C1 segment of cervical spinal cord (tissue), 14 donors: ENCODE results near the gene DPH6.
"Not testable (repeated sequence)": the region's sequence is repeated elsewhere in the genome, so short reads cannot be mapped to it uniquely, and the experiment has no call there.

ENCODE experiments used
- DNase-seq, 14 donors: peaks; one replicate each; lab custom pipeline; 2025; lab: John Stamatoyannopoulos, UW

The DPH6 gene

DNA sequence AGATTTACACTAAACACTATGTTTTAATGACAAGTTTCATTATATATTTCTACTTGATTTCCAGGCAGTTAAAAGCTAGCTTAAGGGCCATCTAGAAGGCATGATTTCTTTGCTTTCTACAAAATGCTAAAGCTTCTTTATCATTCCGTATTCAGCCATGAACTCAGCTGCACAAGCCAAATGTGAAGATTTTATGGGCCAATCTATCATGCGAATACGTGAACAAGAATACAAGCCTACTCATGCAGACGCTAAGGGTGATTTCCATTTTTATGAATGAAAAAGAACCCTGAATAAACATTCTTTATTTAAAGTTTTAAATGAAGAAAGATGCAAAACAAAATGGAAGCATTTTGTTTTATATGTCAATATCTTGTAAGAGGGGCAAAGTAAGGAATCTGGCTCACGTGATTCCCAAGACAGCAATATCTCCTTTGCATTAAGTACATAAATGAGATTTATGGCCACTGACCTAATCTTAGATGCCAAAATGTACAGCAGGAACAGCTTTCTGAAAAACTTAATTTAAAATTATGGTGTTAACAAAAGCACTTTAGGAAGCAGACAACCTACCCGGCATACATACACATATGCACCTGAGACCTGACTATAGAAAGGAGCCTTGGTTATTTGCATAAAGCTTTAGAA lies 215.8 kb downstream of the DPH6 start:
- no peak for DNase-seq

DNA sequence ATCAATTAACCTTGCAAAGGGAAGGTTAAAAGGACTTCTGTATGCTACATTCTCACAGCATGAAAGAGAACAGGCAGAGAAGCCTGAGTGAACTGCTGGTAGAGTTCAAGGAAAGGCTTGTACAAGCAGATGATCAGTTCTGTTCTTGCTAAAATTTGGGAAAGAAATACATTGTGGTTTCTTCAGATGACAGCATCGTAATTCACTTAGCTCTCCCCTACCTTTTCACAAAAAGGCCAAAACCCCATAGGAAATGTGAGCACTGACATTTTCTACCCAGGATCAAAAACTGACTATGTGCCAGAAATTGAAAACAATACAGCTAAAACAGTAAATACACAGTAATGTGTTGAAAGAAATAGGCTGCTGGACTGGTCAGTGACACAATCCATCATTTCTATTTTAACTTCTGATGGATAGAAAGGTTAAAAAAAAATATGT lies 216.4 kb downstream of the DPH6 start:
- DNase-seq = no peak

- not testable (repeated sequence) for DNase-seq
These were observed 217.1 kb downstream of the DPH6 start for GRCh38 chr15:35328836-35329235.

DNA sequence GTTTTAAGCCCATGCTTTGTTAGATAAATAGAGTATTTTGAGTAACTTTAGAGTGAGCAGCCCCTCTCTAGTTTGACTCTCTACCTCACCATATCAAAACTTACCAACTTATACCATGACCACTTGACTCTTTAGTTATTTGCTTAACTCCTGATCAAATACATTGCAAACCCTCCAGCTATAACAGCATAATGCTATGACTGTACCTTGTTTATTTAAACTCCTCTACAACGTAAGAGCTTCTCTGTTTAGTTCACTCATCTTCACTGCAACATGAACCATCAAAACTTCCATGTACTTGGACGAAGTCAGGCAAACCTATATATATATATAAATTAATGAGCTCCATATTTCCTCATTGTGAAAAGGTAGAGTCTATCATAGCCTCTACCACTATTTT lies 218.2 kb downstream of the DPH6 start:
- DNase-seq = no peak

DNA sequence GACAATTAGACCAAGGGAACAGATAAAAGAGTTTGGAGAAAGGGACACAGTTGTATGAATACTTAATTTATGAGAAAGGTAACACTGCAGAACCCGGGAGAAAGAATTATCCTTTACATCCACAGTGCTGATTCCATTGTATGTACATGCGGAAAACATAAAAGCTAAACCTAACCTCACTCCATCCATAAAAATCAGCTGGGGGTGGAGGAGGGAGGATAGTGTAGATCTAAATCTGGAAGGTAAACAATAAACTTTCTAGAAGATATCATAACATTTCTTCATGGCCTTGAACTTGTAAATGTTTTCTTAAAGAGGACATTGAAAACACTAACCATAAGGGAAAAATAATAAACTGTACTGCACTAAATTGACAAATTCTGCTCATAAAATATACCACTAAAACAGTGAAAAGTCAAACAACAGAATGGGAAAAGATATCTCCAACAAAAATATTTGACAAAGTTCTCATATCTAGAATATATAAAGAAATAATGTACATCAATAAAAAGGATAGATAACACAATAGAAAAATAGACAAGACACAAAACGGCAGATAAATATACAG lies 220.5 kb downstream of the DPH6 start:
- no peak for DNase-seq

DNA sequence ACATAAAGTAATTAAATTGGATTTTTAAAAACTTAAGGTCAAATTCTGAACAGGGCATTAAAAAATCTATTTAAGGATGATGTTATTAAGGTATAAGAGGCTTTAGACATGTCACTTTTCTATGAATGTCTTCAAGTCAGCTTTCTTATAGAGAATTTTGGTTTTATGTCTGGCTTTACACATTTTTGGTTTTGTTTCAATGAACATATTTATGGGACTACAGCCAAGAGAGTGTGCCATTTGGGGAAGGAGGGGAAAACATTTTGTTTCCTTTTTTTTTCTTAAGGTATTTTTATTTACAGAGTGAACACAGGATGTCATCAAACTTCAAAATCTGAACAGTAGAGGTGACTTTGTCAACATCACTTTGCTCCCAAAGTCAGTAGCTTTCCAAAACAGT lies 222.8 kb downstream of the DPH6 start:
- DNase-seq = no peak

DNA sequence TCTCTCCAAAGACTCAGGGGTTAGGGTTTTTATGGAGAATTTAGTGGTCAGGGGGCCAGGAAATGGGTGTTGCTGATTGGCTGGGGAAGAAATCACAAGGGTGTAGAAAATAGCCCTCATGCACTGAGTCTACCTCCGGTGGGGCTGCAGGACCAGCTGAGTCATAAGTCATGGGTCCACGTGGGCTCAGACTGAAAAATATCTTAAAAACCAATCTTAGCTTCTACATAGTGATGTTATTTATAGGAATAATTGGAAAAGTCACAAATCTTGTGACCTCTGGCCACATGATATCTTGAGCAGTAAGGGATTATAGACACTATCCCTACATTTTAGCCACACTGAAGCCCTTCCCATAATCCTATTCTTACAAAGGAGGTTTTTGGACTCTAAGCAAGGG lies 224.0 kb downstream of the DPH6 start:
- DNase-seq = no peak

- DNase-seq = no peak
These were observed 225.1 kb downstream of the DPH6 start for GRCh38 chr15:35320911-35321310.
